Ureter (tissue), 1 donor: ENCODE data around the gene SPTLC1. TPM values are rescaled to one million over a fixed set of nuclear protein-coding genes. Genes with fewer than 3 reads are reported as not detected.
"Not testable (repeated sequence)": the region's sequence is repeated elsewhere in the genome, so short reads cannot be mapped to it uniquely, and the experiment has no call there.

Experiments
- DNase-seq: peaks from one replicate; pipeline ENCODE4 v3.0.0-alpha.2; 2020; ENCODE audit warnings: low spot score
- total RNA-seq: library from RNA; stranded (reverse); gene quantifications from one replicate; pipeline ENCODE4 v1.2.4, GENCODE V29; 2023
- donor health status: DM: yes; HTN: yes; CAD: no.

SPTLC1 gene
- total RNA-seq, 1 donor from 2014 or later = 77.7 TPM

- no peak for DNase-seq
These were observed 25.5 kb upstream of the SPTLC1 start for GRCh38 chr9:92140754-92141143.

GRCh38 chr9:92140074-92140753, 25.0 kb upstream of the SPTLC1 start:
- peak; percentile 83 for DNase-seq

- DNase-seq = not testable (repeated sequence)
These were observed 23.8 kb upstream of the SPTLC1 start for GRCh38 chr9:92138960-92139540.

DNA sequence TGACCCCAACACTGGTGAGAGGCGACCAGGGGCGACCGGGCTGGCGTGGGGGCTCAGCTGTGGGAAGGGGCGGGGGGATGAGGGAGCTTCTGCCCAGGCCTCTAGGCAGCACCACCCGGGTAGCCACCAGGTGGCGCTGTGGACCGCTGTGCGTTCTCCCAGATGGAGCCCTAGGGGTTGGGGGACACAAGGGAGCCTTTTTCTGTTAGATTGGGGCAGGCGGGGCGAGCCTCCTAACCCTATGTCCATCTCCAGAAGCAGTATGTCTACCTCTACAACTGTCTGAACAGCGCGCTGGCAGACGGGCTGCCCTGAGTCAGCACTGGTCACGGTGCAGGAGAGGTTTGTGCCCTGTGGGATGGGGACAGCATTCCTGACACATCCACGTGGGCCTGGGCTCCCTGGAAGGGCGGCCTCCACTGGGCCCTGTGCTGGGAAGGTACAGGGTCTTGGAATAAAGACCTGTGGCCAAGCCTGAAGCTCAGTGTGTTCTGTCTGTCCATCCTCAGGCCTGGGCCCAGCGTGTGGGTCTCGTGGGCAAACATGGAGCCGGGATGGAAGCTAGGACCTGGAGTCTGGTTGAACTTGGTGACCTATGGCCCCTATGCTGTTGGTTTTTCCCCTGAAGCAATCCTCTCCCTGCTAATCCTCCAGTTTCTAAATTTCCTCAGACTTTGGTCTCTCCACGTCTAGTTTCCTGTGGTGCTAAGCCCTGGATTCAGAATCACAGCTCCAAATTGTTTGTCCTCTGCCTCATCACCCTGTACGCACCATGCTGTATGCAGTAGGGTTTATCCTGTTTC, 23.1 kb upstream of the SPTLC1 start:
- DNase-seq = no peak

- no peak for DNase-seq
These were observed 21.1 kb upstream of the SPTLC1 start for GRCh38 chr9:92136184-92136858.

DNA sequence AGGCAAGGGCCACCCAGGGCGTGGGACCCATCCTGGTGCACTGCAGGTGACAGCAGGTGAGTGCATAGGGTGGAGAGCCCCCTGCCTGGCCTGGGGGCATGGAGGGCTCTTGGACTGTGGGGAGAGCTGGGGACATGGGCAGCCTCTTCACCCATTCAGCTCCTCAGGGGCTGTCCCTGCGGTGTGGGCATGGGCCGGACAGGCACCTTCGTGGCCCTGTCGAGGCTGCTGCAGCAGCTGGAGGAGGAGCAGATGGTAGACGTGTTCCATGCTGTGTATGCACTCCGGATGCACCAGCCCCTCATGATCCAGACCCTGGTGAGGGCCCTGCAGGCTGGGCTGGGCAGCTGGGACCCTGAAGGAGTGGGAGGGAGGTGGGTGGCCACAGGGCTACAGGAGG, 20.4 kb upstream of the SPTLC1 start:
- DNase-seq = no peak

DNA sequence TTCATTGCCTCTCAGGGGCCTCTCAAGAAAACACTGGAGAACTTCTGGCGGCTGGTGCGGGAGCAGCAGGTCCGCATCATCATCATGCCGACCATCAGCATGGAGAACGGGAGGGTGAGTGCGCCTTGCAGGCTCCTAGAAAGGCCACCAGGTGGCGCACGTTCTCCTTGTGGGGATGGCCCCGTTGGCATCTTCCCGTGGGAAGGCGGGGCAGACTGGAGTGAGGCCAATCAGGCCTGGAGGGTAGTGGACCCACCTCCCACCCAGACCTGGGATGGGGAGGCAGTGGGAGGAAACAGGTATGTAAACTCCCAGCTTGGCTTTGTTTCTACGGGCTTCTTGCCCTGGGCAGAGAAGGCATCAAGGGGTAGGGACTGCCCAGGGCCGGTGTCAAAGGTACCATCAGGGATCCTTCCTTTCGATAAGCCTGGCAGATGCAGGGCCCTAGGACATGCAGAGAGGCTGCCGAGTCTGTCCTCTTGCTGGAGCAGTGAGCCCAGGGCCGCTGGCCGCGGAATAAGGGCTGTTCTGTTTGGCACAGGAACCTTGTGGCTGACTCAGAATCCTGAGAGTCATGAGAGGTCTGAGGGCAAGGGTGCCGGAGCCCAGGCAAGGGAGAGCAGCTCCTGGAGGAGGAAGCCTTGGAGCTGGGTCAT, 18.9 kb upstream of the SPTLC1 start:
- peak; percentile 81 for DNase-seq

- DNase-seq = not testable (repeated sequence)
These were observed 17.7 kb upstream of the SPTLC1 start for GRCh38 chr9:92132913-92133312.

DNA sequence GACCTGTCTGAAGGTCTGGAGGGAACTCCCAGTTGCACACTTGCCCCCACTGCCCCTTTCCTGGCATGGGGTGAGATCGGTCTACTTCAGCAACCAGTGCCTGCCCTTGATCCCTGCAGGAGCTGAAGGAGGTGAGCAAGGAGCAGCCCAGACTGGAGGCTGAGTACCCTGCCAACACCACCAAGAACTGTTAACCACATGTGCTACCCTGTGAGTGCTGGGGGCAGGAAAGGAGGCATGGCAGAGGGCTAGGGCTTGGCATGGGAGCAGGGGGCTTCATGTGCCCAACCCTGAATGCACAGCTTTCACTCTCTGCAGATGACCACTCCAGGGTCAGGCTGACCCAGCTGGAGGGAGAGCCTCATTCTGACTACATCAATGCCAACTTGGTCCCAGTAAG, 17.3 kb upstream of the SPTLC1 start:
- DNase-seq = no peak

DNA sequence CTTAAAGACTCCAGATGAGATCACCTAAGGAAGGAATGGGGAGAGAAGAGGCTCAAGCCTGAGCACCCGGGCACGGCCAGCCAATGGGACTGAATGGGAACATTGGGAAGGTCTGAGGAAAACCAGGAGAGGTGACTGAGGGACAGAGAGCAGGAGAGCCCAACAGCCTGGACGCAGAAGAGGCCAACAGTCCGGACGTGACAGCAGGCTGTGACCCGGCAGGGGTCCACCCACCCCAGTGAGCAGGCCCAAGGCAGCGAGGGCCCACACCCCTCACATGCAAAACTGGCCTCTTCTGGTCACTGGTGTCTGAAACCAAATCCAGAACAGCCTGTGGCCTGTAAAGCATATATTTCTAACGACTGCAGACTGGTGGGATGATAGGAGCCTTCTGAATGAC, 7.6 kb upstream of the SPTLC1 start:
- DNase-seq = no peak

- no peak for DNase-seq
These were observed 6.8 kb upstream of the SPTLC1 start for GRCh38 chr9:92122061-92122460.

DNA sequence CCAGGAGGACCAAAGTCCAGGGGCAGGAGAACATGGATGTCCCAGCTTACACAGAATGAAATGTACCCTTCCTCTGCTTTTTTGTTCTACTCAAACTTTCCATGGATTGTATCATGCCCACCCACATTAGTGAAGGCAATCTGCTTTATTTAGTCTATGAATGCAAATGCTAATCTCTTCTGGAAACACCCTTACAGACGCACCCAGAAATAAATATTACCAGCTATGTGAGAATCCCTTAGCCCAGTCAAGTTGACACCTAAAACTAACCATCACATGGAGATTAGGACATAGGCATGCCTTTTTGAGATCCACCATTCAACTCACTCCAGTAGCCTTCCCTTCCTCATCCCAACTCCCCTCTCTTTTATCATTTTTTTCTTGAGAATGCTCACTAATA, 6.1 kb upstream of the SPTLC1 start:
- no peak for DNase-seq

DNA sequence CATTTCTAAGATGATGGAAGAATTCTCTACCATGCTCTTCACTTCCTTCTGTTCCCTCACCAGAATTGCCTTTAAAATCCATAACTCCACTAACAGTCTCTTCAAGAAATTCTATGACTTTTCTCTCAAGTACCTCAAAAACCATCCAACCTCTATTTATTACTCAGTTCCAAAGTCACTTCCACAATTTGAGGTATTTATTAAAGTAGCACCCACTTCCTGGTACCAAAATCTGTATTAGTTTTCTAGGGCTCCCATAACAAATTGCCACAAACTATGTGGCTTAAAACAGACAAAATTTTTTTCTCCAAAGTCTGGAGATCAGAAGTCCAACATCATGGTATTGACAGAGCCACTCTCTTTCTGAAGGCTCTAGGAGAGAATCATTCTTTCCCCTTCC, 4.9 kb upstream of the SPTLC1 start:
- no peak for DNase-seq

GRCh38 chr9:92119586-92119985, 4.4 kb upstream of the SPTLC1 start:
- no peak for DNase-seq

DNA sequence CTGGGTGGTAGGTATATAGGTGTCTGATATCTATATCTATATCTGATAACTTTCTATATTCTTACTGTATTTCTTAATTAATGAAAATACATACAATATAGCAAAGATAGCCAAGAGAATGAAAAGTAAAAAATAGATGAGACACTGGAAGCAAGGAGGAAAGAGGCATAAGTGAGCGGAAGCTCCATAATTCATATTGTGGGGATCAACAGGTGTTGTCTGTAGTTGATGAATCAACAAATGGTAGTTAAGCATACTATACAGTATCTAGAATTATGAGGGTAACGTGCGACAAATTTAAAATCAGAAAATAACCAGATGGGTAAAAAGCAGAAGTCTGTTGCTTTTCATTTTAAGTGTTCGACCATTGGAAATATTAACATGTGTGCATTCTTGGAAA, 7.1 kb downstream of the SPTLC1 start:
- no peak for DNase-seq

DNA sequence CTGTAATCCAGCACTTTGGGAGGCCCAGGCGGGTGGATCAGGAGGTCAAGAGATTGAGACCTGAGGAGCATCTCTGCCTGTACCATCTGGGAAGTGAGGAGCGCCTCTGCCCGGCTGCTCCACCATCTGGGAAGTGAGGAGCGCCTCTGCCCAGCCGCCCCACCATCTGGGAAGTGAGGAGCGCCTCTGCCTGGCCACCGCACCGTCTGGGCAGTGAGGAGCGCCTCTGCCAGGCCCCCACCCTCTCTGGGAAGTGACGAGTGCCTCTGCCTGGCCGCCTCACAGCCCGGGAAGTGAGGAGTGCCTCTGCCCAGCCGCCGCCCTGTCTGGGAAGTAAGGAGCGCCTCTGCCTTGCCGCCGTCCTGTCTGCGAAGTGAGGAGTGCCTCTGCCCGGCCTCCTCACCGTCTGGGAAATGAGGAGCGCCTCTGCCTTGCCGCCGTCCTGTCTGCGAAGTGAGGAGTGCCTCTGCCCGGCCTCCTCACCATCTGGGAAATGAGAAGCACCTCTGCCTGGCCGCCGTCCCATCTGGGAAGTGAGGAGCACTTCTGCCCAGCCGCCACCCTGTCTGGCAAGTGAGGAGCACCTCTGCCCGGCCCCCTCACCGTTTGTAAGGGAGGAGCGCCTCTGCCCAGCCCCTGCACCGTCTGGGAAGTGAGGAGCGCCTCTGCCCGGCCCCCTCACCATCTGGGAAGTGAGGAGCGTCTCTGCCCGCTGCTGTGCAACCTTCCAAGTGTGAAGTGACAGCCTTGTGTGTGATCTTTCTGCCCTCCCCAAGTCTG, 9.6 kb downstream of the SPTLC1 start:
- not testable (repeated sequence) for DNase-seq

- DNase-seq = not testable (repeated sequence)
These were observed 11.6 kb downstream of the SPTLC1 start for GRCh38 chr9:92103601-92104000.

- no peak for DNase-seq
These were observed 14.8 kb downstream of the SPTLC1 start for GRCh38 chr9:92100237-92100911.

GRCh38 chr9:92098638-92099037, 16.6 kb downstream of the SPTLC1 start:
- DNase-seq = no peak

DNA sequence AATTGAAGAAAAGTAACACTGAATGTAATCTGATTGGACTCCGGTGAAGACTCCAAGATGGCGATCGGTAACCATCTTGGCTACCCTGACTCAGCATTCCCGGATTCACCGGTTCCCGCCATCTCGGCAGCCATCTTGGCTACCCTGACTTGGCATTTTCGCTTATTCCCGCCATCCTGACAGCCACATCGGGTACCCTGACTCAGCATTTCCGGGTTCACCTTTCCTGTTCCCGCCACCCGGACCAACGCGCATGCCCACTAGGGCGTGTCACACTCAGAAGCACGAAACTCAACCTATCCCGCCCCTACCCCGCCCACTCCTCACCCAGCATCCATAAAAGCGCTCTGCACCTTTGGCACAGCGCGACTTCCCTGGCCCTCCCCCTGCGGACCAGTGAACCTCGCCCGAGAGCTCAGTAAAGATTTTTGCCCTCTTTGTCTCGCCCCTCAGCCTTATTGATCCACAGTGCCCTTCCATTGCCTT, 17.2 kb downstream of the SPTLC1 start:
- DNase-seq = peak; percentile 89
